HL-60 (cell line): ENCODE results near the gene SELENOO.

Experiments used
- CTCF ChIP-seq: IDR thresholded peaks from one replicate; pipeline ENCODE4 v1.5.1; 2011; ENCODE audit warnings: low read length, control low read depth, inconsistent platforms; ENCODE audit not compliant: insufficient read depth
- GABPA ChIP-seq: IDR thresholded peaks from 2 replicates; pipeline ENCODE4 v1.6.1; 2012; ENCODE audit warnings: low read depth
- POLR2AphosphoS5 ChIP-seq: IDR thresholded peaks from 2 replicates; pipeline ENCODE4 v1.6.1; 2012; ENCODE audit warnings: low read depth
- REST ChIP-seq: IDR thresholded peaks from 2 replicates; pipeline ENCODE4 v1.6.1; 2012; ENCODE audit warnings: low read depth; ENCODE audit not compliant: insufficient replicate concordance
- SPI1 ChIP-seq: IDR thresholded peaks from 2 replicates; pipeline ENCODE4 v1.6.1; 2012; ENCODE audit warnings: low read depth, mild to moderate bottlenecking, borderline replicate concordance

DNA sequence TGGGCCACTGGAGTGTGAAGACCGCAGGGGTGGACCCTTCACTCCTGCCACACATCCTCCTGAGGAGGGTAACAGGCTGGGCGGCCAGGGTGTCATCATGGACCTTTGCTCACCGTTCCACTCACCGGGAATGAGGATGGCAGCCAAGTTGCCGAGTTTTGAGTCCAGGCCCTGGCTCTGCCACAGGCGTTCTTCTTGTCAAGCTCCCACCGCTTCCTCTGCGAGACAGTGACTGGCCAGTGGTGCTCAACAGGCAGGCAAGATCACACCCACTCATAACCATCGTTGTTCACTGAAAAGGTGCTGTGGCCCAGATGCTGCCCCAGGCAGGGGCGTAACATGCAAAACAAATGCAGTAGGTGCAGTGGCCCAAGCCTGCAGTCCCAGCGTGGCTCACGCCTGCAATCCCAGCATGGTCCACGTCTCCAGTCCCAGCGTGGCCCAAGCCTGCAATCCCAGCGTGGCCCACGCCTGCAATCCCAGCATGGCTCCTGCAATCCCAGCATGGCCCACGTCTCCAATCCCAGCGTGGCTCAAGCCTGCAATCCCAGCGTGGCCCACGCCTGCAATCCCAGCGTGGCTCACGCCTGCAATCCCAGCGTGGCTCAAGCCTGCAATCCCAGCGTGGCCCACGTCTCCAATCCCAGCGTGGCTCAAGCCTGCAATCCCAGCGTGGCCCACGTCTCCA, 35.2 kb upstream of the SELENOO start:
- TF ChIP-seq CTCF, result no peak
- TF ChIP-seq GABPA, result no peak
- no peak for TF ChIP-seq REST
- TF ChIP-seq POLR2AphosphoS5, result no peak
- TF ChIP-seq SPI1, result no peak
